IMR-90 (cell line): ENCODE measurements around the gene RFC3.

Experiments used
- POLR2A ChIP-seq: IDR thresholded peaks from 2 replicates; pipeline ENCODE4 v1.6.1; 2012; ENCODE audit warnings: mild to moderate bottlenecking, low read depth, low read length
- RFX5 ChIP-seq: IDR thresholded peaks from 2 replicates; pipeline ENCODE4 v1.8.0; 2012; ENCODE audit warnings: low read depth, mild to moderate bottlenecking, low read length, moderate library complexity
- SMC3 ChIP-seq: fragments of 150-350 bp; IDR thresholded peaks from 2 replicates; pipeline ENCODE4 v1.6.1; 2016; ENCODE audit warnings: low read depth, mild to moderate bottlenecking, antibody characterized with exemption, low read length, moderate library complexity
- TF ChIP-seq, protein P1 (sequence below): conservative IDR thresholded peaks from 2 replicates; pipeline ENCODE4 v1.5.1; 2012; ENCODE audit warnings: mild to moderate bottlenecking, low read depth, low read length, improper control_type of control experiment

DNA sequence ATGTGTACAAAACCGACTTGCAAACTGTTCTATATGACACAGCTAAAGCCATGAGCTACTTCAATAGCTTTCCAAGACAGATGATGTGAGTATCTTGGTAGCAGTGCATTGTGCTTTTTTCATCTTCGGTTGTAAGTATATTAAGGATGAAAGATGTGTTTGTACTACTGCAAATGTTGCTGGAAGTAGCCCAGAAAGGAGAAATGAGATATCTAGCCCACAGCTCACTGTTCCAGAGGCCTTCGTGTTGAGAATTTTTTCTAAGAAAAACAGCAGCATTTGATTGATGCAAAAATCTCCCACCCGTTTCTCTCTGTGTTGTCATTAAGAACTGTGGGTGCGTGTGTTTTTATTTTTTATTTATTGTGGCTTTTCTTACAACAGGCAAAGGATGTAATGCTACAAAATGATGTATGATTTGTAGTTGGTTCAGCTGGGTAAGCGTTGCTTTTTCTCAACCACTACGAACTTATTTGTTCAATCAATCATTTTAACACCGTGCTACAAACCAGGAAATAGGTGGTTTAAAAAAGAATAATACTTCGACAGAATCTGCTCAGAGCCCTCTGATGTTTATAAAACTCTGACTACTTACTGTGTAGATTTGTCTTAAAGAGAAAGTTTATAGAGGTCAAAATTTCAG, 41.6 kb upstream of the RFC3 start:
- TF ChIP-seq, protein P1, sequence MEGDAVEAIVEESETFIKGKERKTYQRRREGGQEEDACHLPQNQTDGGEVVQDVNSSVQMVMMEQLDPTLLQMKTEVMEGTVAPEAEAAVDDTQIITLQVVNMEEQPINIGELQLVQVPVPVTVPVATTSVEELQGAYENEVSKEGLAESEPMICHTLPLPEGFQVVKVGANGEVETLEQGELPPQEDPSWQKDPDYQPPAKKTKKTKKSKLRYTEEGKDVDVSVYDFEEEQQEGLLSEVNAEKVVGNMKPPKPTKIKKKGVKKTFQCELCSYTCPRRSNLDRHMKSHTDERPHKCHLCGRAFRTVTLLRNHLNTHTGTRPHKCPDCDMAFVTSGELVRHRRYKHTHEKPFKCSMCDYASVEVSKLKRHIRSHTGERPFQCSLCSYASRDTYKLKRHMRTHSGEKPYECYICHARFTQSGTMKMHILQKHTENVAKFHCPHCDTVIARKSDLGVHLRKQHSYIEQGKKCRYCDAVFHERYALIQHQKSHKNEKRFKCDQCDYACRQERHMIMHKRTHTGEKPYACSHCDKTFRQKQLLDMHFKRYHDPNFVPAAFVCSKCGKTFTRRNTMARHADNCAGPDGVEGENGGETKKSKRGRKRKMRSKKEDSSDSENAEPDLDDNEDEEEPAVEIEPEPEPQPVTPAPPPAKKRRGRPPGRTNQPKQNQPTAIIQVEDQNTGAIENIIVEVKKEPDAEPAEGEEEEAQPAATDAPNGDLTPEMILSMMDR, result no peak
- TF ChIP-seq POLR2A (no peak), RFX5 (no peak), SMC3 (no peak)
